ENCODE data around the gene KANSL1.

Gene KANSL1

GRCh38 chr17:46167267-46167666 is 26.0 kb downstream of the KANSL1 start:
- DNase-seq = no peak

DNA sequence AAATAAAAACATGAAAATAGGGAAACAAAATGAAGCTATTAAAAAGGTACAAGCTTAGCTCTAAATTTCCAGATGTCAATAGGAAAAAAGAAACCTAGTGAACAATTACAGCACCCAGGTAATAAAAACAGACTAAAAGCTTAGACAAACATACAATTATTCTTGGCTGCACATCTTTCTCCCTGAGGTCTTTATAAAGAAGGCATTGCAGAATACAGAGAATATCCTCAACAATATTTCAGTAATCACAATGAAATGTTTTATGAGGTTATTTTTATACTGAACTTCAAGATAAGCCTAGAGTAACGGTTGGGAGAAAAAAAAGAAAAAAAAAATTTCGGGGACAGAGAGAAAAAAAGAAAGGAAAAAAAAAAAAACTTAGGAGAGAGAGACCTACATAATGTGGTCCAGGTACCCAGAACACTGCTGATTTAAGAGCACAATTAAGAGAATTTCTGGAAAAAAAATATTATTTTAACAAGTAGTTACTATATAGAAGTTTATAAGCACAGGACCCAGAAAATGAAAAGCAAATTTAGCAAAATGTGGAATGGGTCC is 26.5 kb downstream of the KANSL1 start:
- no peak for DNase-seq

DNA sequence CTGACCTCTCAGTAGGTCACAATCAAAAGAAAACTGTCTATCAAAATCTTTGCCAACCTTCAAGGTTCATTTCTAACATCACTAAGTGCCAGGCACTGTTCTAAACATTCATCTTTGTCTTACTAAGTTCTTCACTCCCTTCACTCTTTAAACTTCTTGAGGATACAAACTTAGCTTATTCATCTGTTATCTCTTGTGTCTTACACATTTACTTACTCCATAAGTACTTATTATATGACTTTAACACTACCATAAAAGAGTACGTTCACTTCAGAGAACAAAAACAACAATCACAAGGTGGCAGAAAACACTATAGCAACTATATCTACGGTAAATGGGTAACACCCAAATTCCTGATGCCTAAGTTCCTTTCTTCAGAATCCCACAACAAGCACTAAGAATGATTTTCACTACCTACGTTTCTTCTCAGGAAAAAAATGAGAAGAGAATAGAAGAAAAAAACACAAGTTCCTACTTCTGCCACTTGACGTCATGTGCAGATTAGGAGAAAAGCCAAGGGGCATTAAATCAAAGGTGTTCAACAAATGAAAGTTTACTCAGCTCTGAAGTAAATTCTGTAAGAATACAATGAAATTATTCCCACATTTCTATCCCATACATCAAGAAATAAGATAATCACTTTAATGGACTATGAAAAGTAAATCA is 29.2 kb downstream of the KANSL1 start:
- DNase-seq = no peak

- DNase-seq = no peak
Measured at GRCh38 chr17:46163316-46163715, 29.9 kb downstream of the KANSL1 start.

GRCh38 chr17:46162866-46163265 is 30.4 kb downstream of the KANSL1 start:
- DNase-seq = no peak

GRCh38 chr17:46160169-46160568 is 33.1 kb downstream of the KANSL1 start:
- DNase-seq = no peak

DNA sequence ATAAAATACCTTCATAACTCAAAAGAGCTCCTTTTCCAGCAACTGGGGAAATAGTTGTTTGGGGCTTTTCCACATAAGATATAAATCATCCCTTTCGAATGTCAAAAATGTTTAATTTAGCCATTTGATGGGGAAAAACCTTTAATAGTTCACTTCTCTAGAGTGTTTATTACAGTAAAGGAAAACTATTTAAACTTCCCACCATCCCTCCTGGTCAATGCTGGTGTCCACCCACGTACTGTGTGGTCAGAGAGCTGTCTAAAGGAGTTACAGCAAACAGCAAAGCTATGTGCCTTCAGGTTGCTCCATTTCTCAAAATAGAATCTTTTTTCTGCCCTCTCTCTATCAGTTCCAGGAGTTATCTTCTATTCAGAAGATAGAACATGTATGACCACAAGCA is 33.5 kb downstream of the KANSL1 start:
- DNase-seq = no peak

- DNase-seq = no peak
Measured at GRCh38 chr17:46158323-46159296, 34.6 kb downstream of the KANSL1 start.

GRCh38 chr17:46157443-46158062 is 35.7 kb downstream of the KANSL1 start:
- no peak for DNase-seq

DNA sequence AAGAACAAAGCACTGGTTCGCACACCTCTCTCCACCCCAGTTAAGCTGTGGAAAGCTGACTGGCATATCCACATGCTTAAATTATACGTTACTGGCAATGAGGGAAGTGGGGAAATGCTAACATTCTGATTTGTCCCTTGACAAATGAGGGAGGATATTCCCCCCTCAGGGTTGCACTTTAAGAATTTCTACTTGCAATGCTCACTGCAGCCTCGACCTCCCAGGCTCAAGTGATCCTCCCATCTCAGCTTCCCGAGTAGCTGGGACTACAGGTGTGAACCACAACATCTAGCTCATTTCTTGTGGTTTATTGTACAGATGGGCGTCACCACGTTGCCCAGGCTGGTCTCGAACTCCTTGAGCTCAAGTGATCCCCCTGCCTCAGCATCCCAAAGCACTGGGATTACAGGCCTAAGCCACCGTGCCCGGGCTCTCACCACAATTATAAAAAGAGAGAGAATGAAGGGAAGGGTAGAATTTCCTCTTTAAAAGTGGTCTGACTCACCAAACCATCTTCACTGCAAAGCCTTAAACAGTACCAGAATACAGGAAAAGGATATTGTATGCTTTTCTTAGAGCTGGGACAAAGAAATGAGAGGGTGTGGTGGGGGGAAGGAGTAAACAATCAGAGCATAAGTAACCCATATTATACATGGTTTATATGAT is 38.9 kb downstream of the KANSL1 start:
- no peak for DNase-seq

GRCh38 chr17:46152423-46152822 is 40.8 kb downstream of the KANSL1 start:
- no peak for DNase-seq

- no peak for DNase-seq
Measured at GRCh38 chr17:46151762-46152161, 41.5 kb downstream of the KANSL1 start.

GRCh38 chr17:46150216-46150963 is 42.8 kb downstream of the KANSL1 start:
- no peak for DNase-seq

DNA sequence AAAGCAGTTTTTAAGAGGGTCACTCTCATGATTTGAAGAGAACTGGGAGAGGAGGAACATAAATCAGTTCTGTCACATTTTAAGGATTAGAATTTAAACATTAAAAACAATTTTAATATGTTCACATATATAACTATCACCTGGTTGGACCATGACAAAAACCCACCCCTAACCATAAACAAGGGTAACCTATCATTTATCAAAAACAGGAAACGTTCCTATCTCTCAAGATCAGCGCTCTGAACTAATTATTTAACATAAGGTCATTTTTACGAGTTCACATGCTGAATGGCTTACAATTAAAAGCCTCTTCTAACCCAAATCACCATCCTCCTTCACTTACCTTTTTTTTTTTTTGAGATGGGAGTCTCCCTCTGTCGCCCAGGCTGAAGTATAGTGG is 45.0 kb downstream of the KANSL1 start:
- DNase-seq = no peak

GRCh38 chr17:46147296-46147695 is 45.9 kb downstream of the KANSL1 start:
- peak; percentile 36 for DNase-seq

- DNase-seq = no peak
Measured at GRCh38 chr17:46144246-46144645, 49.0 kb downstream of the KANSL1 start.

DNA sequence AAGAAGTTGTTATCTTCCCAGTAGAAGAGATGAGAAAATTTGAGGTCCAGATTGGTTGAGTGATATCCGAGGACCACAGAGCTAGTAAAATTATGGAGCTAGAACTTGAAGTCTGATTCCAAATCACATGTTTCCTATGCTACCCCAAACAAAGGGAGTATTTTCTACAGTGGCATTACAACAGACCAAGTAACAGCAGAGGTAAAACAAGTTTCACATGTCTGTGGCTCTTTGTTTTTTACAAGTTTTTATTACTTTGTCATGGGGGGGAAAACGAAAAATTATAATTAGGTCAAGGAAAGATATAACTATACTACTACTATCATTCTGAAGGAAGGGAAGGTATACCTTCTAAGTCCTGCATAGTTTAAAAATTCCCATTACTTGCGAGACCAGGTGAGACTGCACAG is 49.4 kb downstream of the KANSL1 start:
- no peak for DNase-seq

DNA sequence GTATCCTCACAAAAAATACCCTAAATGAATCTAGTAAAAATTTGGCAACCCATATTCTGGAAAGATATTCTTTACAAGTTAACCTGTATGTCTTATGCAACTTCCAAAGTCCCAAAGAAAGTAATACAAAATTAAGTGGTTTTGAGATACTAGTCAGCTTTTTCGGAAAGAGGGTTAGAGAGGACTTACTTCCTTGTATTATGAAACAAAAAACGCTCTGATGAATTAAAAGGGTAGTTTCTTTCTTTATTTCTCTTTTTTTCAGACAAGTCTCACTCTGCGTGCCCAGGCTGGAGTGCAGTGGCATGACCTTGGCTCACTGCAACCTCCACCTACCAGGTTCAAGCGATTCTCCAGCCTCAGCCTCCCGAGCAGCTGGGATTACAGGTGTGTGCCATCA is 51.6 kb downstream of the KANSL1 start:
- no peak for DNase-seq

- no peak for DNase-seq
Measured at GRCh38 chr17:46140645-46141197, 52.5 kb downstream of the KANSL1 start.

DNA sequence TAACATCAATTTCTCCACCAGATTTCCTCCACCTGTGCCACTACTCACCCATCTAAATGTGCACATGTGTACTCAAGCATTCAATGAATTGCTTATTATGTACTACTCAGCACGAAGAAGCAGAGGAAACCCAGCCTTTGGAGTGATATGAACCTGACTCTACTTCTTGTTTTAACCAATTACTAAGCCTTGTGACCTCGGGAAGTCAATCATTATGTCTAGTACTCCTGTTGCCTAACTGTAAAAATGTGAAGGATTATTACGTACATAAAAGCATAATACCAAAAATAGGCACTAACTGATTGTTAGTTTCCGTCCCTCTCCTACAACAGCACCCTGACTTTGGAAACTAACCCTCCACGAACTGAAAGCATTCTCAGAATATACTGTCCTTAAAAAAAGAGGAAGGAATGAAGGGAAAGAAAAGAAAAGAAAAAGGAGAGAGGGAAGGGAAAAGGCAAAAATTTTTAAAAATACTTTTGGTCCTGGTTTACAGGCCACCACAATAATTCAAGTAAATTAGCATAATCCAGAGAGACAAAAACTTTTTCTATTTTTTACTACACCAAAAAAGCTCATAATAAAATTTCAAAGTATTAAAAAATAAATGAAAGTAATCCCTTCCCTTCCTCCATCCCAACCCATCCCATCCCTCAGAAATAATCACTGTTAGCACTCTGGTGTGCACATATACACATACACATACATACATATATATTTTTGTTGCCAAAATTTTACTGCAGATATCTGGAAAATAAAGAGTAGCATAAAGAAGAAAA is 53.6 kb downstream of the KANSL1 start:
- no peak for DNase-seq

GRCh38 chr17:46138473-46138872 is 54.8 kb downstream of the KANSL1 start:
- no peak for DNase-seq

Data from activated naive CD4-positive, alpha-beta T cell treated with Interleukin-2 at 50 U/mL for 16 hours (primary cell).